ENCODE data around the gene PHEX.

PHEX gene

GRCh38 chrX:22032084-22032483, at the start of gene PHEX:
PHEX (plus strand) TSS chrX:22032325; CDS start chrX:22033006, 681 bp downstream.
- no peak within 1 kb of the TSS for H3K4me3 ChIP-seq (ENCODE audit: low read length)
- TF ChIP-seq ZNF274 (IDR thresholded peaks at IDR 0.05; ENCODE audit: low read depth, low read length): no peak

- no peak for TF ChIP-seq ZNF274 (IDR thresholded peaks at IDR 0.05; ENCODE audit: low read depth, low read length)
- H3K4me3 ChIP-seq (ENCODE audit: low read length): no peak overlapping the region
These were observed 46.8 kb upstream of the PHEX start for GRCh38 chrX:21985332-21985777.

- no peak for TF ChIP-seq ZNF274 (IDR thresholded peaks at IDR 0.05; ENCODE audit: low read depth, low read length)
- H3K4me3 ChIP-seq (ENCODE audit: low read length): no peak overlapping the region
These were observed 45.5 kb upstream of the PHEX start for GRCh38 chrX:21986596-21986995.

DNA sequence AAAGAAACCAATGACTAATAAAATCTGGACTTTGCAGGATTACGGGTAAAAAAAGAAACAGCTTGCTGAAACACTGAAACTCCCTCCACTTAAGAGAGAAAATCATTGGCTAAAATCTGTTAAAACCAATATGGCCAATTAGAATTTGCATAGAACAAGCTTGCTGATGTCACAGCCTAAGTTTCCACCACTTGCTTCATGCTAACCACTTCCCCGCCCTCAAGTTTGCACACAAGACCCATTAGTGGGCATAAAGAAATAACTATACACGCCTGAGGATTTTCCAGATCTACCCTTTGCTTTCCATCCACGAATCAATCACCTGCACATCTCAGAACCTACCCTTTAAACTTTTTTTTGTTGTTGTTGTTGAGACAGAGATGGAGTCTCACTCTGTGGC, 42.7 kb upstream of the PHEX start:
- TF ChIP-seq ZNF274 (IDR thresholded peaks at IDR 0.05; ENCODE audit: low read depth, low read length): no peak
- no peak overlapping the region for H3K4me3 ChIP-seq (ENCODE audit: low read length)

- no peak for TF ChIP-seq ZNF274 (IDR thresholded peaks at IDR 0.05; ENCODE audit: low read depth, low read length)
- H3K4me3 ChIP-seq (ENCODE audit: low read length): no peak overlapping the region
These were observed 41.3 kb upstream of the PHEX start for GRCh38 chrX:21990832-21991231.

GRCh38 chrX:21991504-21991903, 40.6 kb upstream of the PHEX start:
- no peak for TF ChIP-seq ZNF274 (IDR thresholded peaks at IDR 0.05; ENCODE audit: low read depth, low read length)
- H3K4me3 ChIP-seq (ENCODE audit: low read length): no peak overlapping the region

- TF ChIP-seq ZNF274 (IDR thresholded peaks at IDR 0.05; ENCODE audit: low read depth, low read length): no peak
- no peak overlapping the region for H3K4me3 ChIP-seq (ENCODE audit: low read length)
These were observed 38.9 kb upstream of the PHEX start for GRCh38 chrX:21993265-21993664.

- no peak for TF ChIP-seq ZNF274 (IDR thresholded peaks at IDR 0.05; ENCODE audit: low read depth, low read length)
These were observed 35.2 kb upstream of the PHEX start for GRCh38 chrX:21996872-21997455.

GRCh38 chrX:21998037-21998436, 34.1 kb upstream of the PHEX start:
- no peak for TF ChIP-seq ZNF274 (IDR thresholded peaks at IDR 0.05; ENCODE audit: low read depth, low read length)
- H3K4me3 ChIP-seq (ENCODE audit: low read length): no peak overlapping the region

More at GRCh38 chrX:21996872-21997455, 35.2 kb upstream of the PHEX start:
- H3K4me3 ChIP-seq (ENCODE audit: low read length): no peak overlapping the region

- TF ChIP-seq ZNF274 (IDR thresholded peaks at IDR 0.05; ENCODE audit: low read depth, low read length): no peak
- H3K4me3 ChIP-seq (ENCODE audit: low read length): no peak overlapping the region
These were observed 27.3 kb upstream of the PHEX start for GRCh38 chrX:22004866-22005265.

DNA sequence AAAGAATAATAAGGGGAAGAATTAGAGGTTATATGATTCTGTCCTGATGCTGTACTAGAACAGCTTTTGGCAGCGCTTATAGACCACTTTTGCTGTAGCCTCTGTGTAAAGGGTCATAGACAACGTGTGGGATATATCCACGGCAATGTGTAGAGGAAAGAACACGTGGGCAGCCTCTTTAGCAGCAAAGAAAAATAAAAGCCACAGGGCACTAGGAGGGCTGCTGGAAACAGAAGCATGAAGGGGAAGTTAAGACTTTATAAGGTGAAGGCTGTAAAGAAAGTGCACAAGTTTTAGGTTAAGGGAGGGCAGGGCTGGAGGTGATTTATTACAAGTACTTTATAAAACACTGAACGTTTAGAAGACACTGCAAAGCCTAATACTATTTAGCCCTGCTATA, 20.1 kb upstream of the PHEX start:
- TF ChIP-seq ZNF274 (IDR thresholded peaks at IDR 0.05; ENCODE audit: low read depth, low read length): no peak
- H3K4me3 ChIP-seq (ENCODE audit: low read length): no peak overlapping the region

DNA sequence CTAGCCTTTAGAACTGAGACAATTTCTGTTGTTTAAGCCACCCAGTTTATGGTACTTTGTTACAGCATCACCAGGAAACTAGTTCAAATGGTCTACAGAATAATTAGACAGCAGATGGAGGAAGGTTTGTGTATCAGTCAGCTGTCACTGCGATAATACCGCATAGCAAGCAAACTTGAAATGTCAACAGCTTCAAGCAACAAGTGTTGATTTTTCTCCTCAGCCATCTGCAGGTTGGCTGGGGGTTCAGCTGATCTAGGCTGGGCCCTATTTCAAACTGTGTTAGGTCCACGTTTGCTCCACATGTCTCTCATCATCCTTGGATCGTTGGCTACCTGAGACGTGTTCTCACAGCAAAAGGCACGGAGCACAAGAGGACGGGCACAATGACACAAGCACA, 19.2 kb upstream of the PHEX start:
- no peak for TF ChIP-seq ZNF274 (IDR thresholded peaks at IDR 0.05; ENCODE audit: low read depth, low read length)
- no peak overlapping the region for H3K4me3 ChIP-seq (ENCODE audit: low read length)

- no peak overlapping the region for H3K4me3 ChIP-seq (ENCODE audit: low read length)
- TF ChIP-seq ZNF274 (IDR thresholded peaks at IDR 0.05; ENCODE audit: low read depth, low read length): no peak
These were observed 16.9 kb upstream of the PHEX start for GRCh38 chrX:22015139-22015750.

DNA sequence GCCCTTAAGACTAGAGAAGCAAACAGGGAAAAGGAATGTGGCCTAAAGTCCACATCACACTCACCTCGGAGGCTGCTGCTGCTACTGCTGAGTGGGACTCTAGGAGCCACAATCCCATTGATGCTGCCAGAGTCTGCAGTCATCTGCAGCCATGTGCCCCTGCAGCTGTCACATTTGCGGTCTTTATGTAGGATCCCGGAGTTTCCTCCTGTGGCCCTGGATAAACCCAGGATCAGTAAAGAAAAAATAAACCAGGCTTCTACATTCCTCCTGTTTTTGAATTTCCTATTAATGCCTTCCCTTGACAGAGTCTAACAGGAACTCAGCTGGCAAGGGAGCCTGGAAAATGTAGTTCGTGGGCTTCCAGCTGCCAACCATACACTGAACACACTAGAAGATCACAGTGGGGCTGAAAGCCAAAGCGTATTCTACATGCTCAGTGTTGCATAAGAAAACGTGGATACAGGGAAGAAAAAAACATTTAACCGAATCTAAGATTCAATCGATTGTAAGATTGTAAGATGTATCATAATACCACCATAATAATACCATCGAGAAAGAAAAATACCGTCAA, 10.3 kb upstream of the PHEX start:
- H3K4me3 ChIP-seq (ENCODE audit: low read length): no peak overlapping the region
- no peak for TF ChIP-seq ZNF274 (IDR thresholded peaks at IDR 0.05; ENCODE audit: low read depth, low read length)

DNA sequence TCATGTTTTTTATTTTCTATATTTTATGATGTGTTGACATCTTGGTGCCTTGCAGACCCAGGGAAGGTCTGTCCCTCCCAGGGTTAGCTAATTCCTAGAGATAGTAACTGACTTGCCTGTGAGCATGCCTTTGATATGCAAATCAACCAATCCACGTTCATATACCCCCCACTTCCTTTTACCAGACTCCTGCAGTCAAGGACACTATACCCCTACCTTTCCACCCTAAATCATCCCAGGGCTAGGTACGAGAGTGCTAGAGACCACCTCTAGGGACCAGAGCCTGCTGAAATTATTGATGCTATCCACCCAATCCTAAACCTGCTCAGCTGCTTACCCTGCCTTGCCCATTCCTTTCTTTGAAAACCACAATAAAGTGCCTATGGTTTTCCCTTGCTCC, 7.5 kb upstream of the PHEX start:
- no peak for TF ChIP-seq ZNF274 (IDR thresholded peaks at IDR 0.05; ENCODE audit: low read depth, low read length)
- no peak overlapping the region for H3K4me3 ChIP-seq (ENCODE audit: low read length)

All from GM08714 (cell line).